ENCODE results near the gene PSAP.
A peak's percentile ranks its signal among the peaks of the same experiment; 100 is the strongest.
"Not testable (repeated sequence)": the region's sequence is repeated elsewhere in the genome, so short reads cannot be mapped to it uniquely, and the experiment has no call there.

The PSAP gene

DNA sequence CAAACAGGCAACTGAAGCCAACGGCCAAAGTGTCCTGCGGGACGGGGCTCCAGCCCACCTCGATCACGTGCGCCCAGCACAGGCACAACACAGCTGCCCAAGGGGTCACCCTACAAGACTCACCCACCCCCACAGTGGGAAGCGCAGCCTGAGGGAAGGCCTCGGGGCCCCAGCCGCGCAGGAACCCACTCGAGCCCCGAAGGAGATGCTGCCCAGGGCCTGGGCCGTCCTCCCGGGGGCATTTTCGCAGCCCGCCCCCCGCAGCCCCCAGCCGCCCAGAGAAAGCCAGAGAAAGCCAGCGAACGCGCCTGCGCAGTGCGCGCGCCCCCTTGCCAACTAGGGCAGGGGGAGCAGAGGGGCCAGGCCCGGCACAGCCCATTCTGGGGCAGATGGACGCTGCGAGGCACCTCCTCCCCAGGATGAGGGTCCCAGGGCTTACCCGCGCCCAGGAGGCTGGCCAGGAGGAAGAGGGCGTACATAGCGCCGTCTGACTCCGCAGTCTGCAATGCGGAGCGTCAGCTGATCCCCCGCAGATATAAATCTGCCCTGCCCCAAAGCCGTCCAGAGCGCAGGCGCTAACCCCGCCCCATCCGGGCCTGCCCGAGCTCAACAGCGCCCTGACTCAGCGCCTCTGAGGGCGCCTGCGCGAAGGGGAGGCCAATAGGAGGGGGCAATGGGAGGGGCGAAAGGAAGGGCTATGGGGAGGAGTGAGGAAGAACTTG is at the start of gene PSAP:
TSS of gene PSAP (minus strand) at position 509 of the 722 bp plus-strand sequence. CDS start at position 479, 30 bp downstream.
- peak; percentile 87 for DNase-seq

DNA sequence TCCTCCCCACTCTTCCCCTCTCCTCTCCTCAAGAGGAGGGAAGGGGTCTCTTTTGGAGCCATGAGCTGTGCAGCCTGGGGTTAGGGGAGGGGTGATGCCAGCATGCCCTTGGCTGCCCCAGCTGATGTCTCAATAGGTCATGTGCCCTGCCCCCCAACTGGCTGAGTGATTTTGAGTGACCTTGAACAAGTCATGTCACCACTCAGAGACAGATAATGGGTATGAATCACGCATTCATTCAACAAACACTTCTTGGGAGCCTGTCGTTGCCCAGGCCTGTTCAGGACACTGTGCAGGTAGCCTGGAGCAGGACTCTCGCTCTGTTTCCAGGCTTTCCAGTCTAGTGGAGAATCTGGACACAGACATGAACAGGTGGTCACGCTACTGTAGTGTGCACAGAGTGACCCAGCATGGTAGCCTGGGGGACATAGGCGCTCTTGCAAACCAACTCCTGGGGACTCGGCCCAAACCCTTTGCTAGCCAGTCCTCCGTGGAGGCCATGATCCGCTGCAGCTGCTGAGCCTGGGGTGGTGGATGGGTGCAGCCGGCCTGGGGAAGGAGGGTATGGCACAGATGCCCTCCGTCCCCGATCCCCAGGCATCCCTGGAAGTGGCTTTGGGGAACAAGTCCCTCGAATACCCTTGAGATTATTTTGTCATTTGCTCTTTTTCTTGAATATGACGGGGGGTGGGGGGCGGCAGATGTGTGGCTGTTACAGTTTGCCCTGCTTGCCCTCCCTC is 49.6 kb upstream of the PSAP start:
- no peak for DNase-seq

DNA sequence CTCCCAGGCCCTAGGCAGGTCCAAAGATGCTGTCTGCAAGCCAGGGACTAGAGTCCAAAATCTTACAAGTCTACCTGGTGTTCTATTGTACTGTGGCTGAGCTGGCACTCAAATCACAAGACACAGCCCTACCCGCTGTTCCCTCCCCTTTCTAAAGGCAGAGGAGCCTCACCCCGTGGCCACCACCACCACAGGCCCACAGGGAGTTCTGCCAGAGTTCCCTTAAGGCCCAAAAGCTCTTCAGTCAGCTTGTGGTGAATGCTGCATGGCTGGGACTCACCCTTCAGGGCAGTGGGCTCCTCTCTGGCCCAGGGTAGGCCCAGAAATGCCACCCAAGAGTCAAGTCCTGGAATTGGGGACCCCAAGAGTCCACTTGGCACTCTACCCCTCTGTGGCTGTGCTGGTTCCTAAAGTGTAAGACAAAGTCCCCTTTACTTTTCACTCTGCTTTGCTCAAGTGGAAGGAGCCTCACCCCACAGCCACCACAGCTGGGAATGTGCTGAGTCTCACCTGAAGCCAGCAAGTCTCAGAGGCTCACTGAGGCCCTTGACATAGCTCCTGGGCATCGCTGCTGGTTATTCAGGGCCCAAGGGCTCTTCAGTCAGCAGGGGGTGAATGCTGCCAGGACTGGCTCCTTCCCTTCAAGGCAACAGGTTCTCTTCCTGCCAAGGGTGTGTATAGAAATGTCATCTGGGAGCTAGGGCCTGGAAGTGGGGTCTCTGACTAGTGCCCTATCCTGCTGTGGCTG is 48.8 kb upstream of the PSAP start:
- DNase-seq, result peak; percentile 7

DNA sequence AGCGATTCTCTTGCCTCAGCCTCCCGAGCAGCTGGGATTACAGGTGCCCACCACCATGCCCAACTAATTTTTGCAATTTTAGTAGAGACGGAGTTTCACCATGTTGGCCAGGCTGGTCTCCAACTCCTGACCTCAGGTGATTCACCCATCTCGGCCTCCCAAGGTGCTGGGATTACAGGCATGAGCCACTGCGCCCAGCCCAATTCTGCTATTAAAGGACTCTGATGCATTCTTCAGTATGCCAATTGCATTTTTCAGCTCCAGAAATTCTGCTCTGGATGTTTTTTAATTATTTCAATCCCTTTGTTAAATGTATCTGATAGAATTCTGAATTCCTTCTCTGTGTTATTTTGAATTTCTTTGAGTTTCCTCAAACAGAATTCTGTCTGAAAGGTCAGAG is 47.3 kb upstream of the PSAP start:
- not testable (repeated sequence) for DNase-seq

DNA sequence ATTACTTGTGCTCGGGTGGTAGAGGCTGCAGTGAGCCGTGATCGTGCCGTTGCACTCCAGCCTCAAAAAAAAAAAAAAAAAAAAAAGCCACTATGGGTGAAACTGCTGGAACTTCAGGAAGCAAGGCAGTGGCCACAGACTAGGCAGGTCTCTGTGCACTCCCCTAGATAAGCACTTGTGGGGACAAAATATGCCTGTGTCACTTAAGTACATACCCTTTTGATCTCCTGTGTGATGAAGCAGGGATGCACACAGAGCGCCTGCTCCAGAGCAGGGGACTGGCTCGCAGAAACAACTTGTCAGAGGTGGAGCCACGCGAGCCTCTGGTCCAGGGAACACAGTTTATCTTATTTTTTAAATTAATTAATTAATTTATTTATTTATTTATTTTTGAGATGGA is 42.9 kb upstream of the PSAP start:
- no peak for DNase-seq

DNA sequence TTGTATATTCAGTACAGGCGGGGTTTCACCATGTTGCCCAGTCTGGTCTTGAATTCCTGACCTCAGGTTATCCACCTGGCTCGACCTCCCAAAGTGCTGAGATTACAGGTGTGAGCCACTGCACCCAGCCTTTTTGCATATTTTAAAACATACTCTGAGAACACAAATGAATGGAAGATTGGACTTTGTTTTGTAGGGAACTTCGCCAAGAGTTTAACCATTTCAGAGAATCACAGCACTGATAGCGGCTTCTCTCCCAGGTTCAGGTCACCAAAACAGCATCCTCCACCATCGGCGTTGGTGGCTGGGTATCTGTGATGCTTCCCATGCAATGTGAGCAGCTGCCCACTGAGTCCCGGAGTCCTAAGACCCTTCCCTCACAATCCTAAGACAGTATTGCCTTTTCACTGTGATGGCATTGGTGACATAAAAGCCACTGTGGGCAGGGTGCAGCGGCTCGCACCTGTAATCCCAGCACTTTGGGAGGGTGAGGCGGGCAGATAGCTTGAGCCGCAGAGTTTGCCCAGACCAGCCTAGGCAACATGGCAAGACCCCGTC is 42.3 kb upstream of the PSAP start:
- DNase-seq, result no peak

DNA sequence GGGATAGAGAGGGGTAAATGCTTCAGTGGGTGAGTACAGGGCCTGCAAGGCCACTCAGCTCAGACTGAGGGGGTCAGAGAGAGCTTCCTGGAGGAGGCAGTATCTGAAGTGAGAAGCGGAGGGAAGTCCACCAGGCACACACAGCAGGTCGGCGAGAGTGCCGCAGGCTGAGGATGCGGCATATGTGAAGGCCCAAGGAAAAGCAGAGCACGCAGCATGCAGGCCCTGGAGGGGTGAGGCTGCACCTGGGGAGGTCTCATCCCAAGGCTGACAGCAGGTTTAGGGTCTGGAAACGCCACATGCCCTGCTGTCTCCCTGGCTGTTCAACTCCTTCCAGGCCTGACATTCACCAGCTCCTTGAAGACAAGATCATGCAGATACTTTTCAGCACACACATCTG is 40.4 kb upstream of the PSAP start:
- no peak for DNase-seq

DNA sequence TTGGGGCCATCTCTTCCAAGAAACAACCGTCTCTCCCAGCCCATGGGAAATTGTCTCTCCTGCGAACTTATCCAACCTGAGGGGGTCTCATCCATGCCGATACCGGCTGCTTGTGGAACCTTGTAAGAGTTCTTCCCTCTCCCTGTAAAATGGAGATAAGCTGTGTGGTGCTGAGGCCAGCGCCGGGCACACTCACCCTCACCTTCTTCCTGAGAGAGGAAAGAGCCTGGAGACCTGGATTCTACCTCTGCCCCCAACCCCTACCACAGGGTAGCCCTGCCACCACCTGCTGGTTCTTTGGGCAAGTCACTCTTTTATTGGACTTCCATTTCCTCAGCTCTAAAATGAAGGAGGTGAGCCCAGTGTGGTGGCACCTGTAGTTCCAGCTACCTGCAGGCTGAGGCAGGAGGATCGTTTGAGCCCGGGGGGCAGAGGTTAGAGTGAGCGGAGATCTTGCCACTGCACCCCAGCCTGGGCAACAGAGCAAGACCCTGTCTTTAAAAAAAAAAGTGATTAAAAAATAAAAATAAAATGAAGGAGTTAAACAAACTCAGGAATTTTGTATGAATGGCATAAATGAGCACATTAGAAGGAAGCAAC is 38.4 kb upstream of the PSAP start:
- DNase-seq, result no peak

DNA sequence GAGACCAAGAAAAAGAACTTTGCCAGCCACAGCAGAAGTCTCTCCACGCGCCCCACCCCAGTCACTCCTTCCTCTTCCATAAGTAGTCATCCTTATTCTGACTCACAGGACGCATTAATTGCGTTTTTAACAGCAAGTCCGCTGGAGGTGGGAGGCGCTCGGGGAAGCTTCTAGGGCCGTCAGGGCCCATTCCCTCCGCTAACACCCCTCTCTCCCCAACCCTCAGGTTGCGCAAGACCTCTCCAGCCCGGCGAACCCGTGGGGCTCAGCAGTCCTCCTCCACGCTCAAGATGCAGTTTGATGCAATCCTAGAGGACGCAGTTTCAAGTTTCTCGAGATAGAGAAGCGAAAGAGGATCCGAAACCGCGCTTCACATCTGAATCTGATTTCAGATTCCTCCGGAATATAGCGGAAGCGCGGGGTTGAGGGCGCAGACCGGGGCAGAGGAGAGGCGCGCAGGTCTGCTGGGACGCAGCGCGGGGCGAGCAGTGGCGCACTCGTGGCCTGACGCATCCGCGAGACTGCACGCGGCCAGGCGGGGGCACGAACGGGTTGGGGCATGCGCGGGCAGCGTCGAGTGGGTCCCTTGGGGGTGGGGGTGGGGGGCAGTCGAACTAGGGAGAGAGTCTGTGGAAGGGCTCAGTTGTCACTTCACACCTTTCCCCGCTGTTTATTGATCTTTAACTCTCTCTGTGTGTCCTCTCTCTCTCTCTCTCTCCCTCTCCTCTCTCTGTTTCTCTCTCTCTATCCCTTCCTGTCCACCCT is 37.8 kb upstream of the PSAP start:
- DNase-seq, result peak; percentile 7

DNA sequence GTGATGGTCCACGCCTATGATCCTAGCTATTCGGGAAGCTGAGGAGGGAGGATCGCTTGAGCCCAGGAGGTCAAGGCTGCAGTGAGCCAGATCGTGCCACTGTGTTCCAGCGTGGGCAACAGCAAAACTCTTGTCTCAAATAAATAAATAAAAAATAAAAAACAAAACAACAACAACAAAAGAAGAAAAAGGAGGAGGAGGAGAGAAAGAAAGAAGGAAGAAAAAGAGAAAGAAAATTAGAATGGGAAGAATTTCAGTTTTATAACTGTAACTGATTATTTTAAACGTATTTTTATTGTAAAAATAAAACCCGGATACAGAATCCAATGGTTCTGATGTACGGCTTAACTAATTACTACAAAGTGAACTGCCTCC is 37.2 kb upstream of the PSAP start:
- DNase-seq, result no peak

DNA sequence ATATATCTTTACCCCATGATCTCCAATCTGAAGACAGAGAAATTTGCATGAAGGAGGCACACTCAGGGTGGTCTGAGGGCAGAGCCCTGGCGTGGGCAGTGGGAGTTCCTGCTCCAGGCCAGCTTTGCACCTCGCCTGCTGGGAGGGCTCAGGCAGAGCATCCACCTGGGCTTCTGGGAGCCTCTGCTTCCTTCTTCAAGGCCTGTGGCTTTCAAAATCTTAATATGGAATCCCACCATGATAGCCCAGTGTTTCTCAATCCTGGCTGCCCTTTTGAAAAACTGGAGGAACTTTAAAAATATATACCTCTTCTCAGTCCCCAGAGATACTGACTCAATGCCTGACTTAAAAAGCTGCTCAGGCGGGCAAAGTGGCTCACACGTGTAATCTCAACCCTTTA is 36.7 kb upstream of the PSAP start:
- DNase-seq, result no peak

DNA sequence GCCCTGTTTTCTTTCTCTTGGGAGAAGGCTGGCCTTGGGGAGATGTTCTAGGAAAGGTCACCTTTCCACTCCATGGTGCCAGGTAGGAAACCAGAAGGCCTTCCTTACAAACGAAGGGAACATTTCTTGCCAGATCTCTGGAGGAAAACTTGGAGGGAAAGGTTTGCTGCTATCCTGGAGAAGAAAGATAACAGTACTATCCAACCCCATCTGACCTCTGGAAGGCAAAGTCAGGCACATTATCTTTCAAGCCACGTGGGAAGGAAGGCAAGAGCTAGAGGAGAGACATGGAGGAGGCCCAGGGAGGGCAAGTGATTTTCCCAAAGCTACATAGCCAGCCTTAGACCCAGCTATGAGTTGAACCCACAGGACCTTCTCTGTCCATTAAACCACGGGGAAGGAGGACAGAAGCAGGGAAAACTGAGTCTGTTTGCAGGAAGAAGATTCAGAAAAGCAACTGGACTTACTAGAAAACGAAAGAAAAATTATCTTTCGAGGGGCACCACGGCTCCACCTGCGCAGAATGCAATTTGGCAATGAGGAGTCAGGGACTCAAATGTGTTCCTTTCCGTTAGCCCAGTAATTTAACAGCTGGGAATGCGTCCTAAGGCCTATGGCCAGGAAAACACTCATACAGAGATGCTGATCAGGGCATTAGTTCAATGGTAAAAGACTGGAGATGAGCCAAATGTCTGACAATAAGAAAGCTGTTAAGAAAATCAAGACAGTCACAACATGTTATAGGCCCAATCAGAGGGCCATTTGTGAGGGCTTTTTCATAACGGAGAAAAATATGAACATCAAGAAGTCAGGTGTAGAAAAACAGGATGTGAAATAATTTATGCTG is 32.0 kb upstream of the PSAP start:
- DNase-seq, result no peak

DNA sequence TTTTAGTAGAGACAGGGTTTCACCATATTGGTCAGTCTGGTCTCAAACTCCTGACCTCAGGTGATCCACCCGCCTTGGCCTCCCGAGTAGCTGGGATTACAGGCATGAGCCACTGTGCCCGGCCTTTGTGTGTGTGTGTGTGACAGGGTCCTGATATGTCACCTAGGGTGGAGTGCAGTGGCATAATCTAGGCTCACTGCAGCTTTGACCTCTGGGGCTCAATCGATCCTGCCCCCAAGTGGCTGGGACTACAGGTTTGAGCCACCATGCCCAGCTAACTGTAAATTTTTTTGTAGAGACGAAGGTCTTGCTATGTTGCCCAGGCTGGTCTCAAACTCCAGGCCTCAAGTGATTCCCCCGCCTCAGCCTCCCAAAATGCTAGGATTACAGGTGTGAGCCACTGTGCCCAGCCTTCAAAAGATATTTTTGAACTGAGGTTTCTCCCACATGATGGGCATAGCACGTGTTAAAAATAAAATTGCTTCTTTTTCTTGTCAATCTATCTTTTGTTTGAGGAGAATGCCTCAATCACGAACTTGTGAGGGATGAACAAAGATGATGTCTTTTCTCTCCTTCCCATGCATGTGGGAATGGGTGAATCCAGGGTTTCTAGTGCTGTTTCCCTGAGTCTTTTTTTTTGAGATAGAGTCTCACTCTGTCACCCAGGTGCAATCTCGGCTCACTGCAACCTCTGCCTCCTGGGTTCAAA is 30.8 kb upstream of the PSAP start:
- DNase-seq, result no peak

DNA sequence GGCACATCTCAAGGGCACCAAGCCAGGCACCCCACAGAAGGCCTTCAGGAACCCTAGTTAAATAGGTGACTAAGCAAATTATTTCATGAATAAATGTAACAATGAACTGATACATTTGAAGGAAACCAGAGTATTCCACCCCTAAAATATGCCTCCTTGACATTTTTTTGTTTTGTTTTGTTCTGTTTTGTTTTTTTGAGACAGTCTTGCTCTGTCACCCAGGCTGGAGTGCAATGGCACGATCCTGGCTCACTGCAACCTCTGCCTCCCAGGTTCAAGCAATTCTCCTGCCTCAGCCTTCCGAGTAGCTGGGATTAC is 30.2 kb upstream of the PSAP start:
- not testable (repeated sequence) for DNase-seq

DNA sequence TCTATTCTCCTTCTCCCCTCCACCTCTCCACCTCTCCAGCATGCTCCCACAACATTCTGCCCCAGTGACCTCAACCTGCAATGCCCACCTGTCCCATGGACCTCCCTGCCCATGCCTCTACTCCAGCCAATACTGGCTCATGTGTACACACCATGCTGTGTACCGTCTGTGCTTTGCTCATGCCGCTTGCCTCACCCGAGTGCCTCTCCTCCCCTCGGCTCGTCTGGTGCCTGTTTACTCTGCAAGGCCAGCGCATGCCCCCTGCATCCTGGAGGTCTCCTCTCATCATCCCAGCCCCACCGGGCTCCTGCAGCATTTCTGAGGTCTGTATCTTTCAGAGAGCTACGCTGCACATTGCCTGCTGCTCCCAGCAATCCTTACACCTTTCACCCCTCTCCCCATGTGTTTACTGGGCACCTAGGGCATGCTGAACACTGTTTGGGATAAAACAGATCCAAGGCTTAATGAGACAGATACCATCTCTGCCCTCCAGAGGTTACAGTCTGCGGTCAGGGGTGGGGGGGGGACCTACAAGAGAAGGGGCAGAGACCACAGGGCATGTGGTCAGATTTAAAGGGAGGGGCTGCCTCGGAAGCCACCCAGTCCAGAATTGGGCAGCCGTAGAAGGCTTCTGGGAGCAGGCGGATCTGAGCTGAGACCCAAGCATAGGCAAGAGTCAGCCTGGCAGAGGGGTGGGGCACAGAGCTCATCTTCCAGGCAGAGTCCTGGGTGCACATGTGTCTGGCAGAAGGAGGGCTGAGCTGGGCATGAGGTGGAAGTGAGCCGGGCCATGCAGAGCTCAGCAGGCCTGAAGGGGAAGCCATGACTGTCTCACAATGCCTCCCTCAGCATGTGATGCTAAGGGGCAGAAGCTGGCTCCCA is 29.6 kb upstream of the PSAP start:
- DNase-seq, result no peak

DNA sequence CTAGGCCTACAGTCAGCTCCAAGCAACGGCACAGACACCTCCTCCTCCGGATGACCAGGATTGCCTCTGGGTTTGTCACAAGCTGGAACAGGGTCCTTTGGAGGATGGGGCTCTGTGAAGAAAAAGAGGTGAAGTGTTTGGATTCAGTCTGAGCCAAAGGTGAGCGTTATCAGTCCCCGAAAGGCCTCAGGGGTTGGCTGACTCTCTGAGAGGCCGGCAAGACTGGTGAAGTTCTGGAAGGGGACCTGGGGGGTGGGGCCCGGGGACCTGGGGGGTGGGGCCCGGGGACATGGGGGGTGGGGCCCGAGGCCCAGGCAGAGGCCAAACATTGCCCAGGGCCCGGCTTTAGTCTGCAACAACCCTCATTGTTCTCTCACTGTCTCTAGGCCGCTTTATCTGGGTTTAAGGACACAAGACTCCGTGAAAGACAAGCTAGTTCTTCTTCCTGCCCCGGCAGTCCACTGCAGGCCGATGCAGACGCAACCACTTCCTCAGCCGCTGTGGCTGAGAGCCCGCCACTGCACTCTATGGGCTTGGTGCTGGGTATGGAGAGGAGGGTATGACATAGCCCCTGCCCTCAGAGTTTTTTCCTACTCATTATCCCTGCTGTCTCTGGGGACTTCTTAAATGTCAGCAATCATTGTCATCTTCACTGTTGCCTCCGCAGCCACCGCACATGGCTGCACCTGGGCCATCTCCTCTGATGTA is 27.4 kb upstream of the PSAP start:
- no peak for DNase-seq

DNA sequence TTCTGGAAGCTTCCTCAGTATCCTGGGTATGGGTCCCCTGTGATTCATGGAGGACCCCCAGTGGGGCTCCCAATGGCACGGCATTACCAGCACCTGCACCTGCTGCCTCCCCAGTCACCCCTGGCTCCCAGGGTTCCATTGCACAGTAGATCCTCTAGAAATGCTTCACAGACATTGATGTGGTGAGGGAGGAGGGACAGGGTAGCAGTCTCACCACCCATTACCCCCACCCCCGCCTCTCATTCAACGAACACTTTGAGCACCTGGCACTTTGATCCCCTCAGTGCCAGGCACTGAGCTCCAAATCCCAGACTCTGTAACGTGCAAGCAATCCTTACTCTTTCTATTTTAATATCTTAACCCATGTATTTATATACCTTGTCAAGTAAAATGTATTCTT is 26.8 kb upstream of the PSAP start:
- no peak for DNase-seq

DNA sequence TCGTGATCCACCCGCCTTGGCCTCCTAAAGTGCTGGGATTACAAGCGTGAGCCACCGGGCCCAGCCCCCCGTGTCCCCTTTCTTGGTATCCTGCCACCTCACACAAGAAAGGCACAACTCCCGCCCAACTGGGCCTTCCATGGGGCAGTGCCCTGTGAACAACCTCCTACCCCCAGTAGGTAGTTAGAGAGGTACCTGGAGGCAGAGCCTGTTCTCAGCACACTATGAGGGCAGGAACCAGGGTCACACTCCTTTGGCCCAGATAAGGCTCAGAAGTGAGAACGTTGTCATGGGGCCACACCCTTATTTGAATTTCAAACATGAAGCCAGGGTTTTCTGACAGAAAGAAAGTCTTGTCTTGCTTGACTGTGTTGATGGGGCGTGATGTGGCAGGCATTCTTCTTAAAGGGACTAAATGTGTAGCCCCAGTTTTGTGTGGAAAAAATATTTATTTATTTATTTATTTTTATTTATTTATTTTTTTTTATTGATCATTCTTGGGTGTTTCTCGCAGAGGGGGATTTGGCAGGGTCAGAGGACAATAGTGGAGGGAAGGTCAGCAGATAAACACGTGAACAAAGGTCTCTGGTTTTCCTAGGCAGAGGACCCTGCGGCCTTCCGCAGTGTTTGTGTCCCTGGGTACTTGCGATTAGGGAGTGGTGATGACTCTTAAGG is 23.8 kb upstream of the PSAP start:
- DNase-seq, result not testable (repeated sequence)
